NCI-H187 (cell line): Measurements from ENCODE around the gene PI3.

Source experiments
- DNase-seq, 2 experiments: peaks; one replicate each; lab custom pipeline; 2025; lab: John Stamatoyannopoulos, UW

The PI3 gene

GRCh38 chr20:45187693-45188092 is 13.0 kb downstream of the PI3 start:
- DNase-seq: no peak

DNA sequence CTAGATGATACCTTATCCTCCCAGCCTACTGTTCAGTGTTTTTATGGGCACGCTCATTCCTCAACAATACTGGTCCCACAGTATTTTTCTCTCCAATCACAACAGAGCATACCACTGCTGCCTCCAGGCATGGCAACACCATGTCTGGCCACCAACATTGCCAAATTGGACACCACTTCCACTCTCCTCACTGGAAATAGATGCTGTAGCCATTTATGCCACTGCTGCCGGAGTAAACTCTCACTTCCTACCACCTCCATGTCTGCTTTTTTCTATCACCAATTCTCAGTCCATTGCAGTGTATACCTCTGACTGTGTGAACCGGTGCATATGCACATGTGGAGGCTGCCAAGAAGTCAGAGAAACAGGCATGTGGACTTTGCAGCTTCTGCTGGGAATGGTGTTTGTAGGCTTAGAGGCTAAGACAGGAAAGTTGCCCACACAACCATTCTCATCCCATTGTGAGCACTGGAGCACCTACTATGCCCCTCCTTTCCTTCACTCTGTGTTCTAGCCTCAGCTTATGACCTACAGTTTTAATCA is 14.4 kb downstream of the PI3 start:
- no peak for DNase-seq

GRCh38 chr20:45189861-45190260 is 15.2 kb downstream of the PI3 start:
- DNase-seq: no peak

DNA sequence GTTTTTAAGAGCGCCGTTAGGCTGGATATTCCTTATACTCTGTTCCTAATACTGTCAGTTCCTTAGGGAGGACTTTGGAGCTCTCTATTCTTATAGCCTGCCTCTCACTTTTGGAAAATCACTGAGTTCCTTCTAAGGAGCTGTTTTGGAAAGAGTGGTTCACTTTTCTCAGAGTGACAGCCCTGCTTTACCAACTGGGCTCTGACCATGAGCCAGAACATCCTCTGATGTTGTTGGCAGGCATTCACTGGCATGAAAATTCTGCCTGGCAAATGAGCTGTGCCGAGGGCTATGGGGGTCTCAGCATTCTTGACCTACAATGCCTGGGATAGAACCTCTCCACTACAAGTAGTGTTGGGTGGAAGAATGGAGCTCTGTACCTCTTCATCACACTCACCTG is 17.2 kb downstream of the PI3 start:
- DNase-seq: no peak

- DNase-seq: no peak
Measured at GRCh38 chr20:45193331-45193730, 18.6 kb downstream of the PI3 start.

- no peak for DNase-seq
Measured at GRCh38 chr20:45206725-45207124, 32.0 kb downstream of the PI3 start, which contains the start of gene SEMG1. SEMG1 (plus strand) TSS chr20:45207033; CDS start chr20:45207054, 21 bp downstream.

DNA sequence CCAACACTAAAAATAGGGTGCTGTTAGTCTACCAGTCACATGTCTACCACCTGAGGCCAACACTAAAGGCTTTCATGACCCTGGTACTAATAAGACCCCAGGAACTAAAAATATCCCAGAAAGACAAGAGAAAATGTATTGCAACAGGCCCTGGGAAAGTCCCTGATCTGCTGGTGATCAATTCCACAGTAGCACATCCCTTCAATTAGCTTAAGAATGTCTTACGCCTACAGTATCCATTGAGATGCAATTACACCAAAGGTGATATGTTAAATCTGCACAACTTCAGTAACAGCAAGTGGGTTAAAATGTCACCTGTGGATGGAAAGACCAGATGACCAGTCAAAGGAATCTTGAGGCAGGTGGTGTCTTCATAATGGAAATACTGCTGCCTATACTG is 35.2 kb downstream of the PI3 start:
- DNase-seq: no peak

GRCh38 chr20:45211569-45212474 is 37.1 kb downstream of the PI3 start:
- no peak for DNase-seq

GRCh38 chr20:45212836-45213235 is 38.1 kb downstream of the PI3 start:
- no peak for DNase-seq

- no peak for DNase-seq
Measured at GRCh38 chr20:45218124-45218523, 43.4 kb downstream of the PI3 start.

DNA sequence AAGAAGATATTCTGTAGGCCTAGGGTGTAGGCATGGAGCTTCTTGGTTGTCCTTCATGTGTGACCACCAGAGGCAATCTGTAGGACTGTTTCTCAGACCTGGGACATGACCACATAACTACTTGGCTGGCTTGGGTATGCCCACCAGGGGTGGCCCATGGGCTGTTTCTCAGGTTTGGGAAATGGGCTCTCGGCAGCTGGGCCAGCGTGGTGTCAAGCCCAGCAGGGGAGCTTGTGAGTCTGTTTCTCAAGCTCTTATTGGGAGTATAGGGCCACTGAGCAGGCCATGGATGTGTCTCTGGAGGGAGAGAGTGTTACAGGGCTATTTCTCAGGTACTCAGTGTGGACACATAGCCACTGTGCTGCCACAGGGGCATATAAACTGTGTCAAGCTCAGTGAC is 43.9 kb downstream of the PI3 start:
- no peak for DNase-seq

- no peak for DNase-seq
Measured at GRCh38 chr20:45221076-45221475, 46.4 kb downstream of the PI3 start, which contains the start of gene SEMG2. SEMG2 (plus strand) TSS chr20:45221373; CDS start chr20:45221390, 17 bp downstream.

GRCh38 chr20:45223136-45223535 is 48.4 kb downstream of the PI3 start:
- DNase-seq: no peak
